HepG2 (cell line): ENCODE data around the gene BCAN. TPM values are rescaled to one million over a fixed set of nuclear protein-coding genes. Genes with fewer than 3 reads are reported as not detected.

Experiments
- CHD2 ChIP-seq: IDR thresholded peaks from 2 replicates; pipeline ENCODE4 v1.6.1; 2011; ENCODE audit warnings: low read depth, low read length, improper control_type of control experiment
- GABPB1 ChIP-seq: IDR thresholded peaks from 2 replicates; pipeline ENCODE4 v1.6.1; 2016; ENCODE audit warnings: mild to moderate bottlenecking, missing genetic modification reagents, moderate library complexity, missing compliant biosample characterization
- GFI1 ChIP-seq: sonication (generic); formaldehyde crosslinking; IDR thresholded peaks from 2 replicates; pipeline ENCODE4 v1.5.0; 2020; ENCODE audit warnings: missing genetic modification reagents, mild to moderate bottlenecking, borderline replicate concordance
- MAFF ChIP-seq: IDR thresholded peaks from 2 replicates; pipeline ENCODE4 v1.6.1; 2011; ENCODE audit warnings: low read depth, low read length, improper control_type of control experiment
- MAX ChIP-seq: IDR thresholded peaks from 2 replicates; pipeline ENCODE4 v1.6.1; 2012; ENCODE audit warnings: inconsistent platforms
- NKX3-1 ChIP-seq: sonication (generic); formaldehyde crosslinking; IDR thresholded peaks from 2 replicates; pipeline ENCODE4 v1.5.0; 2020; ENCODE audit warnings: missing genetic modification reagents
- NR2F6 ChIP-seq, 2 experiments: IDR thresholded peaks; 2 replicates each; pipeline ENCODE4 v1.6.1; 2016; ENCODE audit warnings: antibody characterized with exemption in 1 of 2, mild to moderate bottlenecking in 1 of 2
- POLR2G ChIP-seq: fragments of 200-400 bp; formaldehyde crosslinking; IDR thresholded peaks from 2 replicates; pipeline ENCODE4 v1.6.1; 2018; ENCODE audit warnings: mild to moderate bottlenecking, low read depth, low read length, moderate library complexity
- RBM22 ChIP-seq: fragments of 200-400 bp; formaldehyde crosslinking; optimal IDR thresholded peaks from 2 replicates; pipeline ENCODE3; 2017; ENCODE audit warnings: mild to moderate bottlenecking, low read length, moderate library complexity
- RBM39 ChIP-seq: fragments of 200-400 bp; formaldehyde crosslinking; IDR thresholded peaks from one replicate; pipeline ENCODE4 v1.6.1; 2018; ENCODE audit warnings: antibody characterized with exemption, mild to moderate bottlenecking, low read depth, low read length; ENCODE audit not compliant: poor library complexity, severe bottlenecking
- RFXANK ChIP-seq: IDR thresholded peaks from 2 replicates; pipeline ENCODE4 v1.6.1; 2016
- SNAPC2 ChIP-seq: sonication (generic); formaldehyde crosslinking; IDR thresholded peaks from 2 replicates; pipeline ENCODE4 v1.8.1; 2022; ENCODE audit warnings: mild to moderate bottlenecking, missing genetic modification reagents
- SP5 ChIP-seq: IDR thresholded peaks from 2 replicates; pipeline ENCODE4 v1.6.1; 2016; ENCODE audit warnings: low read depth, borderline replicate concordance
- SRY ChIP-seq: sonication (generic); formaldehyde crosslinking; IDR thresholded peaks from 2 replicates; pipeline ENCODE4 v1.8.0; 2022; ENCODE audit warnings: mild to moderate bottlenecking, missing genetic modification reagents
- TSC22D2 ChIP-seq: sonication (generic); formaldehyde crosslinking; IDR thresholded peaks from 2 replicates; pipeline ENCODE4 v1.5.1; 2020; ENCODE audit warnings: missing genetic modification reagents, mild to moderate bottlenecking, borderline replicate concordance
- ZEB1 ChIP-seq: IDR thresholded peaks from 2 replicates; pipeline ENCODE4 v1.6.1; 2012; ENCODE audit warnings: mild to moderate bottlenecking, low read depth, inconsistent platforms; ENCODE audit not compliant: insufficient replicate concordance
- ZGPAT ChIP-seq: IDR thresholded peaks from 2 replicates; pipeline ENCODE4 v1.6.1; 2016; ENCODE audit warnings: mild to moderate bottlenecking
- ZNF101 ChIP-seq: sonication (generic); formaldehyde crosslinking; IDR thresholded peaks from 2 replicates; pipeline ENCODE4 v1.4.0; 2020; ENCODE audit warnings: mild to moderate bottlenecking, low read depth, missing genetic modification reagents, borderline replicate concordance
- ZNF333 ChIP-seq: sonication (generic); formaldehyde crosslinking; IDR thresholded peaks from 2 replicates; pipeline ENCODE4 v1.4.0; 2020; ENCODE audit warnings: mild to moderate bottlenecking, missing genetic modification reagents, borderline replicate concordance
- ZNF549 ChIP-seq: sonication (generic); formaldehyde crosslinking; IDR thresholded peaks from 2 replicates; pipeline ENCODE4 v1.5.0; 2020; ENCODE audit warnings: missing genetic modification reagents
- ZNF558 ChIP-seq: sonication (generic); formaldehyde crosslinking; IDR thresholded peaks from 2 replicates; pipeline ENCODE4 v1.9.0; 2022; ENCODE audit warnings: mild to moderate bottlenecking, missing genetic modification reagents, borderline replicate concordance
- ZZZ3 ChIP-seq: sonication (generic); formaldehyde crosslinking; IDR thresholded peaks from 2 replicates; pipeline ENCODE4 v1.4.0; 2020; ENCODE audit warnings: missing genetic modification reagents, mild to moderate bottlenecking, borderline replicate concordance
- polyA plus RNA-seq, 8 experiments: library from polyadenylated mRNA; depleted of rRNA in 3 of 8; stranded (reverse) in 7 of 8; unstranded in 1 of 8; fragments of >200 nt; fragmentation: Illumina TruSeq in 4 of 8; extraction: Trizol in 4 of 8; gene quantifications; 2 replicates each; pipeline versions ENCODE4 v1.2.1 to v1.2.3, GENCODE V29; 2011 to 2016; ENCODE audit warnings: low read depth in 4 of 8, missing spikeins in 1 of 8, mixed read lengths in 1 of 8; ENCODE audit not compliant: insufficient read depth in 1 of 8
- total RNA-seq, 5 experiments: library from RNA; depleted of rRNA; stranded (reverse); fragments of >200 nt; fragmentation: Illumina TruSeq; extraction: Trizol; gene quantifications; 2 replicates each; pipeline ENCODE4 v1.2.3, GENCODE V29; 2016; ENCODE audit warnings: low read depth in 1 of 5
- TF ChIP-seq, protein P1 (sequence below): sonication (generic); formaldehyde crosslinking; IDR thresholded peaks from 2 replicates; pipeline ENCODE4 v1.5.0; 2020; ENCODE audit warnings: missing genetic modification reagents
- TF ChIP-seq, protein P2 (sequence below): sonication (generic); formaldehyde crosslinking; IDR thresholded peaks from 2 replicates; pipeline ENCODE4 v1.4.0; 2020; ENCODE audit warnings: missing genetic modification reagents
- TF ChIP-seq, protein P3 (sequence below): sonication (generic); formaldehyde crosslinking; IDR thresholded peaks from 2 replicates; pipeline ENCODE4 v1.4.0; 2020; ENCODE audit warnings: missing genetic modification reagents; ENCODE audit errors: not compliant biosample characterization

Gene BCAN
- total and polyA plus RNA-seq, 2 of the 13 experiments (the other 11 are each of a cell fraction or from before 2014, with no cell fraction given), result not detected

DNA sequence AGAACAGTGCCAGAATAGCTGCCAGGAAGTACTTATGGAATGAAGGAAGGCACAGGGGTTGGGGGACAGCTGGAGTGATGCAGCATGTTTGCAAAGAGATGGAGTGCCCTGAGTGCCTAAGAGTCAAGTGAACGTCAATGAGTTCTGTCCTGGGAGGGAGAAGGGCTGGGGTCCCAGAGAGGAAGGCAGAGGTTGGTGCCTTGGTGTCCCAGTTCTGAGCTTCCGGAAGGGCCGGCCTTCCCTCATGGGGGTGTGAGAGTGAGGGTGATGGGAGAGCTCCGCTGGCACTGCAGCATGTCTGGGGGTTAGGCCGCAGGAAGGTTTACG is 17.7 kb downstream of the BCAN start (continued):
- TF ChIP-seq, protein P1, sequence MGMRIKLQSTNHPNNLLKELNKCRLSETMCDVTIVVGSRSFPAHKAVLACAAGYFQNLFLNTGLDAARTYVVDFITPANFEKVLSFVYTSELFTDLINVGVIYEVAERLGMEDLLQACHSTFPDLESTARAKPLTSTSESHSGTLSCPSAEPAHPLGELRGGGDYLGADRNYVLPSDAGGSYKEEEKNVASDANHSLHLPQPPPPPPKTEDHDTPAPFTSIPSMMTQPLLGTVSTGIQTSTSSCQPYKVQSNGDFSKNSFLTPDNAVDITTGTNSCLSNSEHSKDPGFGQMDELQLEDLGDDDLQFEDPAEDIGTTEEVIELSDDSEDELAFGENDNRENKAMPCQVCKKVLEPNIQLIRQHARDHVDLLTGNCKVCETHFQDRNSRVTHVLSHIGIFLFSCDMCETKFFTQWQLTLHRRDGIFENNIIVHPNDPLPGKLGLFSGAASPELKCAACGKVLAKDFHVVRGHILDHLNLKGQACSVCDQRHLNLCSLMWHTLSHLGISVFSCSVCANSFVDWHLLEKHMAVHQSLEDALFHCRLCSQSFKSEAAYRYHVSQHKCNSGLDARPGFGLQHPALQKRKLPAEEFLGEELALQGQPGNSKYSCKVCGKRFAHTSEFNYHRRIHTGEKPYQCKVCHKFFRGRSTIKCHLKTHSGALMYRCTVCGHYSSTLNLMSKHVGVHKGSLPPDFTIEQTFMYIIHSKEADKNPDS (CRISPR knock-in tag), result 0 out of 2 replicates have a peak, but pooled peaks have one; percentile 37
- TF ChIP-seq GFI1 (CRISPR knock-in tag) (no peak), POLR2G (no peak), SP5 (CRISPR knock-in tag) (no peak), ZGPAT (CRISPR knock-in tag) (no peak), ZNF558 (peak; percentile 12; the same call in 1 of the 2 replicates), RBM39 (no peak), CHD2 (no peak), ZNF333 (CRISPR knock-in tag) (no peak), NR2F6 (IDR thresholded peaks at IDR 0.05) (no peak), NR2F6 (CRISPR knock-in tag; IDR thresholded peaks at IDR 0.05) (no peak), GABPB1 (no peak), ZZZ3 (CRISPR knock-in tag) (0 out of 2 replicates have a peak, but pooled peaks have one; percentile 2), ZEB1 (peak; percentile 5), ZNF101 (CRISPR knock-in tag) (no peak), MAX (no peak), NKX3-1 (CRISPR knock-in tag) (0 out of 2 replicates have a peak, but pooled peaks have one; percentile 4), SNAPC2 (CRISPR knock-in tag) (no peak), MAFF (no peak), RBM22 (no peak), ZNF549 (CRISPR knock-in tag) (no peak), TSC22D2 (CRISPR knock-in tag) (no peak), RFXANK (no peak), SRY (CRISPR knock-in tag) (no peak)
- TF ChIP-seq, protein P2, sequence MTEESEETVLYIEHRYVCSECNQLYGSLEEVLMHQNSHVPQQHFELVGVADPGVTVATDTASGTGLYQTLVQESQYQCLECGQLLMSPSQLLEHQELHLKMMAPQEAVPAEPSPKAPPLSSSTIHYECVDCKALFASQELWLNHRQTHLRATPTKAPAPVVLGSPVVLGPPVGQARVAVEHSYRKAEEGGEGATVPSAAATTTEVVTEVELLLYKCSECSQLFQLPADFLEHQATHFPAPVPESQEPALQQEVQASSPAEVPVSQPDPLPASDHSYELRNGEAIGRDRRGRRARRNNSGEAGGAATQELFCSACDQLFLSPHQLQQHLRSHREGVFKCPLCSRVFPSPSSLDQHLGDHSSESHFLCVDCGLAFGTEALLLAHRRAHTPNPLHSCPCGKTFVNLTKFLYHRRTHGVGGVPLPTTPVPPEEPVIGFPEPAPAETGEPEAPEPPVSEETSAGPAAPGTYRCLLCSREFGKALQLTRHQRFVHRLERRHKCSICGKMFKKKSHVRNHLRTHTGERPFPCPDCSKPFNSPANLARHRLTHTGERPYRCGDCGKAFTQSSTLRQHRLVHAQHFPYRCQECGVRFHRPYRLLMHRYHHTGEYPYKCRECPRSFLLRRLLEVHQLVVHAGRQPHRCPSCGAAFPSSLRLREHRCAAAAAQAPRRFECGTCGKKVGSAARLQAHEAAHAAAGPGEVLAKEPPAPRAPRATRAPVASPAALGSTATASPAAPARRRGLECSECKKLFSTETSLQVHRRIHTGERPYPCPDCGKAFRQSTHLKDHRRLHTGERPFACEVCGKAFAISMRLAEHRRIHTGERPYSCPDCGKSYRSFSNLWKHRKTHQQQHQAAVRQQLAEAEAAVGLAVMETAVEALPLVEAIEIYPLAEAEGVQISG (CRISPR knock-in tag), result no peak
- TF ChIP-seq, protein P3, sequence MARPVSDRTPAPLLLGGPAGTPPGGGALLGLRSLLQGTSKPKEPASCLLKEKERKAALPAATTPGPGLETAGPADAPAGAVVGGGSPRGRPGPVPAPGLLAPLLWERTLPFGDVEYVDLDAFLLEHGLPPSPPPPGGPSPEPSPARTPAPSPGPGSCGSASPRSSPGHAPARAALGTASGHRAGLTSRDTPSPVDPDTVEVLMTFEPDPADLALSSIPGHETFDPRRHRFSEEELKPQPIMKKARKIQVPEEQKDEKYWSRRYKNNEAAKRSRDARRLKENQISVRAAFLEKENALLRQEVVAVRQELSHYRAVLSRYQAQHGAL (CRISPR knock-in tag), result no peak
